Measurements from ENCODE around the gene MEX3A.
"Not testable (repeated sequence)": the region's sequence is repeated elsewhere in the genome, so short reads cannot be mapped to it uniquely, and the experiment has no call there.

Gene MEX3A

DNA sequence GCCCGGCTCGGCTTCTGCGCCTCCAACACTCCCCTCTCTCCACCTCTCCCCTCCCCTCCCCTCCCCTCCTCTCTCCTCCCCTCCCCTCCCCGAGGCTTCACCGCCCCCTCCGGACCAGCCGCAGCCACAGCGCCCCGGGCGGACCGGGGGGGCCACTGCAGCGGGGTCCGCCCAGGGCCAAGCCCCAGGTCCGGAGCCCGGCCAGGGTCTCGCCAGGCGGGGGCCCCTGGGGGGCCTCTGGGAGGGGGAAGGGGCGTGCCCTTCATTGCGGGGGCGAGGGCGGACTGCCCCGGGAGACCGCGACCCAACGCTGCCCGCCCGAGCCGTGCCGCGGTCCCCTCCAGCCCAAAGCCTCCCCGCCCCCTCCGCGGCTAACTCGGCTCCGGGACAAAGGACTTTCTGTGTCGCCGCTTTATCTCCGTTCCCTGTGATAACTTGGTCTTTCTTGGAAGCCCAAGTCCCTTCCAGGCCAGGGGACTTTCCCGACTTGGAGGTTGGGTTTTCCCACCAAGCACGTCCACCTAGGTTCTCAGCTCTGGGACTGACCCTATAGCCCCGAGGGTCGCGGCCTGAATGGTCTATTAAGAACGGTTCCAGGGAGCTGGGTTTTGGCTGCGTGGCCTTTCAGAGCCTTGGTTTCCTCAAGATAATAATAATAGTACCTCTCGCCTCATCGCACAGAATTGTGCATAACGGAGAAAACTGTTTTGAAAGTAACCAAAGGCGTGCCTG, 28.3 kb downstream of the MEX3A start, which contains the start of gene UBQLN4:
TSS of gene UBQLN4 (minus strand) at position 31 of the 732 bp plus-strand sequence. CDS start 97 bp downstream, outside the sequence.
- DNase-seq = peak; percentile 34 to 72

GRCh38 chr1:156052862-156053767, 29.1 kb downstream of the MEX3A start:
- peak; percentile 24 to 47 for DNase-seq

- no peak for DNase-seq
Observed at GRCh38 chr1:156051011-156051725, 31.1 kb downstream of the MEX3A start.

GRCh38 chr1:156050376-156050775, 31.9 kb downstream of the MEX3A start:
- no peak for DNase-seq

DNA sequence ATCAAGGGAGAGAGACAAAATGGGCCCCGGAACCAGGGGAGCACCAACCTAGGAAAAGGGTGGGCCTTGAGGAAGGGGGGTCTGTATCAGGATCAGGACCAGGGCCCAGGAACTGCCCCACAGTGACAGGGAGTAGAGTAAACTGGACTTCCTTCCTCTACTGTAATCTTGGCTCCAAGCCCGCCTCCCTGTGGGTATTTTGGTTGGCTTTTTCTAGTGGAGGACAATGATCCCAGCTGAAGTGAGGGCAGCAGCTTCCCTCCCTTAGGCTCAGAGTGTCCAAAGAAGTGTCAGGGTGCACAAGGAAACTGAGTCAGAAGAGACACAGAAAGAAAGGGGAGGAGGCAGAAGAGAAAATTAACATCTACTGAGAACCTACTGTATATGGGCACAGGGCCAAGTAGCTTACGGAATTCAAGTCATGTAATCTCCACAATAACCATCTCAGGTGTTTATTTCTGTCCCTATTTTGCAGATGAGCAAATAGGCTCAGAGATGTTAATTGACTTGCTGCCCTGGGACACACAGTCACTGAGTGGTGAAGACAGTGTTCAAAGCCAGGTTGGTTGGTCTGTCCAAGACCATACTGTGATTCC, 33.5 kb downstream of the MEX3A start:
- DNase-seq = no peak

DNA sequence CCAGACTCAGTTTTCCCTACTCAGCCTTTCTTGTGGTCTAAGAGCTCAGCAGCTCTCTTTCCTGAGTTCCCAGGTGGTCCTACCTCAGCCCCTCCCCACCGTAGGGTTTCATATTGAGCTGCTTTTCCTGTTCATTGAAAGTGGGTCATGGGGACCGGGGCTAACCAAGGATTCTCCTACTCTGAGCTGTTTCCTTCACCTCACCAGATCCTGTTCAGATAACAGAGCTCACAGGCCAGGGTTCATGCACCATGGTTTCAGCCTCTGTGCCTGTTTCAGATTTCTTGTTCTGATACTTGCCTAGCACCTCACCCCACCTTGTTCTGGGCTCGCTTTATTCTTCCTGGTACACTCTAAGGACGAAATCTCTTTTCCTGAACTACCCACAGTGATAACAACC, 37.2 kb downstream of the MEX3A start:
- no peak for DNase-seq

GRCh38 chr1:156042828-156043227, 39.4 kb downstream of the MEX3A start:
- no peak for DNase-seq

- not testable (repeated sequence) for DNase-seq
Observed at GRCh38 chr1:156034991-156035390, 47.3 kb downstream of the MEX3A start.

GRCh38 chr1:156033011-156033410, 49.3 kb downstream of the MEX3A start:
- no peak for DNase-seq

DNA sequence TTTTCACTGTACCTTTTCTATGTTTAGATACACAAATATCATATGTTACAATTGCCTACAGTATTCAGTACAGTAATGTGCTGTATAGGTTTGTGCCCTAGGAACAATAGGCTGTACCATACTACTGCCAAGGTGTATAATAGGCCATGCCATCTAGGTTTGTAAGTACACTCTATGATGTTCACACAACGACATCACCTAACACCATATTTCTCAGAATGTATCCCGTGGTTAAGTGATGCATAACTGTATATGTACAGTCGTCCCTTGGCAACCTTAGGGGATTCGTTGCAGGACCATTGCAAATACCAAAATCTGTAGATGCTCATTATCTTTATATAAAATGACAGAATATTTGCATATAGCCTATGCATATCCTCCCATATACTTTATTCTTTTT, 55.7 kb downstream of the MEX3A start:
- DNase-seq = no peak

- peak in 1 of 2 experiments; percentile 24 for DNase-seq
Observed at GRCh38 chr1:156025876-156026275, 56.4 kb downstream of the MEX3A start.

DNA sequence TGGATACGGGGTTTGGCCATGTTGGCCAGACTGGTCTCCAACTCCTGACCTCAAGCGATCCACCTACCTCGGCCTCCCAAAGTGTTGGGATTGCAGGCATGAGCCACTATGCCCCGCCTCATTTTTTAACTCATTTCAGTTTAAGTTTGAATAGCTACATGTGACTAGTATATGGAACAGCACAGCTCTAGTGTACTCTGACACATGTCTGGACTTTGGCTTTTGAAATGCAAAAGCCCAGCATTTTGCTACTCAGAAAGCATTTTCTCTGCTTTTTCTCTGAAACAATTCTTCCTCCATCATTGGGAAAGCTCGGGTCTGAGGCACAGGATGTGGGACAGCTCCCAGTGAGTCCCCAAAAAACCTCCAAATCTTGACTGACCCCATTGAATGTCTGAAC, 57.5 kb downstream of the MEX3A start:
- no peak for DNase-seq

All from SW 1271 (cell line).